NAMALWA (cell line): ENCODE results near the gene NKX6-2.
"Not testable (repeated sequence)": the region's sequence is repeated elsewhere in the genome, so short reads cannot be mapped to it uniquely, and the experiment has no call there.

Experiments used
- DNase-seq: peaks from one replicate; pipeline ENCODE4 v3.0.0-alpha.2; 2015; ENCODE audit warnings: low spot score

The NKX6-2 gene

GRCh38 chr10:132785723-132786475 lies at the start of gene NKX6-2:
Gene NKX6-2 (minus strand): TSS chr10:132786147. CDS start chr10:132785948, 199 bp downstream.
- DNase-seq, result no peak

GRCh38 chr10:132834891-132835847 lies 49.2 kb upstream of the NKX6-2 start:
- no peak for DNase-seq

GRCh38 chr10:132834311-132834761 lies 48.4 kb upstream of the NKX6-2 start:
- DNase-seq, result no peak

- no peak for DNase-seq
Observed at GRCh38 chr10:132833421-132834111, 47.6 kb upstream of the NKX6-2 start.

- DNase-seq, result no peak
Observed at GRCh38 chr10:132832186-132832969, 46.4 kb upstream of the NKX6-2 start.

- no peak for DNase-seq
Observed at GRCh38 chr10:132829403-132829802, 43.5 kb upstream of the NKX6-2 start.

- no peak for DNase-seq
Observed at GRCh38 chr10:132828681-132829080, 42.7 kb upstream of the NKX6-2 start.

GRCh38 chr10:132827861-132828539 lies 42.1 kb upstream of the NKX6-2 start:
- no peak for DNase-seq

GRCh38 chr10:132827423-132827789 lies 41.5 kb upstream of the NKX6-2 start:
- no peak for DNase-seq

GRCh38 chr10:132826524-132827422 lies 40.8 kb upstream of the NKX6-2 start:
- DNase-seq, result no peak

- not testable (repeated sequence) for DNase-seq
Observed at GRCh38 chr10:132825783-132826523, 40.0 kb upstream of the NKX6-2 start.

- no peak for DNase-seq
Observed at GRCh38 chr10:132820056-132820455, 34.1 kb upstream of the NKX6-2 start.

- no peak for DNase-seq
Observed at GRCh38 chr10:132817701-132818211, 31.8 kb upstream of the NKX6-2 start.

GRCh38 chr10:132816718-132817117 lies 30.8 kb upstream of the NKX6-2 start:
- DNase-seq, result no peak

GRCh38 chr10:132815168-132815857 lies 29.4 kb upstream of the NKX6-2 start:
- DNase-seq, result no peak

GRCh38 chr10:132814469-132814856 lies 28.5 kb upstream of the NKX6-2 start:
- DNase-seq, result no peak

GRCh38 chr10:132813560-132814468 lies 27.9 kb upstream of the NKX6-2 start:
- no peak for DNase-seq
